ENCODE data around the gene HSPG2. TPM values are rescaled to one million over a fixed set of nuclear protein-coding genes. Genes with fewer than 3 reads are reported as not detected.

Gene HSPG2
- total RNA-seq (2022; extraction: Qiagen RNA extraction; ENCODE audit: low read depth): 34.8 to 81.3 TPM (median 65.2 TPM) in 5 replicates

DNA sequence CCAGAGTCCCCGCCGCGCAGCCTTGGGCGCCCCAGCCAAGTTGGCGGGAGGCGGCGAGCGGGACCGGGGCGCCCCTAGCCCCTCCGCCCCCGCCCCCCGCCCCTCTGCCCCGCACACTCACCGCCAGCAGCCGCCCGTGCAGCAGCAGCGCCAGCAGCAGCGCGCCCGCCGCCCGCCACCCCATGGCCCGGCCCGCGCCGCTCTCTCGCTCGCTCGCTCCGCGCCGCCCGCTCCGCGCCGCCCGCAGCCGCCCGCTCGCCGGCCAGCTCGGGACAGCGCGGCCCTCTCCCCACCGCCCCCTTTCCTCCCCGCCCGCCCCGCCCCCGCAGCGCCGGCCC lies at the start of gene HSPG2:
TSS of gene HSPG2 (minus strand) at position 277 of the 338 bp plus-strand sequence. CDS start at position 184, 93 bp downstream.

GRCh38 chr1:21976703-21977239 lies 39.7 kb upstream of the HSPG2 start, which contains the start of gene CELA3B:
CELA3B (plus strand) TSS chr1:21977022; CDS start chr1:21977040, 18 bp downstream.

DNA sequence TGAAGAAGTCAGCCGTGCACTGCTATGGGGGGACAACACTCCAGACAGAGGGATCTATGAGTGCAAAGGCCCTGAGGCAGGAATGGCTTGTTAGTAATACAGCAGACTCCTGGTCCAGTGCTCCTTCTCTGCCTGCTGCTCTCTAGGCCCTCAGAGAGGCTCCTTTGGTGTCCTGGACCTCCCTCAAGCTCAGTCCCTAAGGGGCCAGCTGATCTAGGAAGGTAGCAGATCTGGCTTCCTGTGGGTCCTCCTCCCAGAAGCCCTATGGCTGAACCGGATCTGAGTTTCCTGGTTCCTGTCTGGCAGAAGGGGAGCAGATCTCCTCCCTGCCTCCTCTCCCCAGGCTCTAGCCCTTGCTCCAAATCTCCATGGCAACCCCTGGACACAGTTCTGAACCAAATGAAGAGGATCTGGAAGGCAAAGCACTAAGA lies 125.2 kb downstream of the HSPG2 start, which contains the start of gene LDLRAD2:
TSS of gene LDLRAD2 (plus strand) at position 391 of the 431 bp plus-strand sequence. CDS start 187 bp downstream, outside the sequence.

GRCh38 chr1:21782868-21783678 lies 154.0 kb downstream of the HSPG2 start, which contains the start of gene USP48:
USP48 (minus strand) TSS chr1:21783149; CDS start chr1:21782957, 192 bp downstream.

Other genes with a start within 250 kb of the HSPG2 start
- gene USP48, start 154.2 kb downstream of the HSPG2 start, total RNA-seq (2022; extraction: Qiagen RNA extraction; ENCODE audit: low read depth): 17.3 to 18.9 TPM (median 18.0 TPM) in 5 replicates
- 0.05 to 0.06 TPM in 2 of 5 replicates, not detected in the others for gene LDLRAD2, start 125.0 kb downstream of the HSPG2 start, total RNA-seq (2022; extraction: Qiagen RNA extraction; ENCODE audit: low read depth)
- gene CELA3B, start 39.7 kb upstream of the HSPG2 start, total RNA-seq (2022; extraction: Qiagen RNA extraction; ENCODE audit: low read depth): not detected in 5 replicates
- gene CELA3A, start 64.3 kb upstream of the HSPG2 start, total RNA-seq (2022; extraction: Qiagen RNA extraction; ENCODE audit: low read depth): not detected in 5 replicates
- 135 to 246 TPM (median 152 TPM) in 5 replicates for gene CDC42, start 115.4 kb upstream of the HSPG2 start, total RNA-seq (2022; extraction: Qiagen RNA extraction; ENCODE audit: low read depth)
- 0.07 to 0.34 TPM (median 0.11 TPM) in 5 replicates for gene WNT4, start 205.8 kb upstream of the HSPG2 start, total RNA-seq (2022; extraction: Qiagen RNA extraction; ENCODE audit: low read depth)